Erythroblast (primary cell): ENCODE results near the gene MUC22.

ENCODE experiments used
- GATA1 ChIP-seq: IDR thresholded peaks from 2 replicates; pipeline ENCODE4 v1.6.1; 2011; ENCODE audit warnings: low read depth, mild to moderate bottlenecking, control low read depth, low read length, moderate library complexity
- POLR2A ChIP-seq: IDR thresholded peaks from 2 replicates; pipeline ENCODE4 v1.6.1; 2011; ENCODE audit warnings: mild to moderate bottlenecking, low read length

- TF ChIP-seq POLR2A (no peak), GATA1 (no peak)
Observed at GRCh38 chr6:31009731-31010130, 543 bp upstream of the MUC22 start.
